Muscle layer of colon (tissue), 2 donors: ENCODE data around the gene CXXC5.
"Not testable (repeated sequence)": the region's sequence is repeated elsewhere in the genome, so short reads cannot be mapped to it uniquely, and the experiment has no call there.

ENCODE experiments used
- H3K27ac ChIP-seq: one replicate; pipeline ENCODE4 v1.7.0; 2013; ENCODE audit warnings: low read depth, mild to moderate bottlenecking, low read length, moderate library complexity
- H3K27me3 ChIP-seq, 2 donors: one replicate each; pipeline ENCODE4 v1.7.0; 2013; ENCODE audit warnings: low read length in 2 of 2, mild to moderate bottlenecking in 2 of 2; ENCODE audit not compliant: insufficient read depth in 2 of 2, control insufficient read depth in 1 of 2
- H3K36me3 ChIP-seq: one replicate; pipeline ENCODE4 v1.7.0; 2013; ENCODE audit warnings: mild to moderate bottlenecking, low read length; ENCODE audit not compliant: insufficient read depth
- H3K4me1 ChIP-seq: one replicate; pipeline ENCODE4 v1.7.0; 2013; ENCODE audit warnings: mild to moderate bottlenecking, low read length; ENCODE audit not compliant: insufficient read depth
- H3K4me3 ChIP-seq, 2 donors: one replicate each; pipeline ENCODE4 v1.7.0; 2013; ENCODE audit warnings: low read length in 2 of 2, low read depth in 1 of 2, mild to moderate bottlenecking in 1 of 2, moderate library complexity in 1 of 2
- H3K9ac ChIP-seq: one replicate; pipeline ENCODE4 v1.7.0; 2013; ENCODE audit warnings: low read length
- H3K9me3 ChIP-seq: one replicate; pipeline ENCODE4 v1.7.0; 2013; ENCODE audit warnings: mild to moderate bottlenecking, low read length
- donor health status: abdominal sarcoma.
- donor health status: Adenocarcinoma of cecum.

Gene CXXC5

GRCh38 chr5:139718403-139718802, 70.3 kb downstream of the CXXC5 start:
- not testable (repeated sequence) for H3K9me3 ChIP-seq, H3K9ac ChIP-seq, H3K27ac ChIP-seq, H3K4me1 ChIP-seq, H3K4me3 ChIP-seq, H3K36me3 ChIP-seq, H3K27me3 ChIP-seq

GRCh38 chr5:139719970-139720369, 71.8 kb downstream of the CXXC5 start:
- H3K27me3 ChIP-seq, H3K4me3 ChIP-seq, H3K9me3 ChIP-seq, H3K36me3 ChIP-seq, H3K4me1 ChIP-seq, H3K9ac ChIP-seq, H3K27ac ChIP-seq: not testable (repeated sequence)

GRCh38 chr5:139723986-139724587, 75.9 kb downstream of the CXXC5 start:
- Histone ChIP-seq H3K9ac (no peak overlapping the region), H3K9me3 (no peaks in the 10 kb centered on the region), H3K27me3 (no peaks in the 10 kb centered on the region)

GRCh38 chr5:139725073-139725830, 77.1 kb downstream of the CXXC5 start:
- H3K27me3 ChIP-seq: no peaks in the 10 kb centered on the region
- H3K9ac ChIP-seq: no peak overlapping the region
- no peaks in the 10 kb centered on the region for H3K9me3 ChIP-seq
- H3K4me1 ChIP-seq: peaks cover 3% of the 10 kb centered on the region
- H3K4me3 ChIP-seq: no peak overlapping the region
- no peak overlapping the region for H3K27ac ChIP-seq
- no peaks in the 10 kb centered on the region for H3K36me3 ChIP-seq

More at GRCh38 chr5:139723986-139724587, 75.9 kb downstream of the CXXC5 start:
- H3K4me1 ChIP-seq: peaks cover 3% of the 10 kb centered on the region
- no peak overlapping the region for H3K4me3 ChIP-seq
- H3K27ac ChIP-seq: no peak overlapping the region
- H3K36me3 ChIP-seq: no peaks in the 10 kb centered on the region

GRCh38 chr5:139726248-139726647, 78.1 kb downstream of the CXXC5 start:
- no peaks in the 10 kb centered on the region for H3K9me3 ChIP-seq
- H3K27me3 ChIP-seq: no peaks in the 10 kb centered on the region
- H3K27ac ChIP-seq: no peak overlapping the region
- H3K4me3 ChIP-seq: no peak overlapping the region
- H3K9ac ChIP-seq: no peak overlapping the region
- H3K36me3 ChIP-seq: no peaks in the 10 kb centered on the region
- H3K4me1 ChIP-seq: peaks cover 3% of the 10 kb centered on the region

GRCh38 chr5:139727615-139728014, 79.5 kb downstream of the CXXC5 start:
- H3K4me1 ChIP-seq, H3K36me3 ChIP-seq, H3K27ac ChIP-seq: not testable (repeated sequence)

GRCh38 chr5:139731281-139731680, 83.1 kb downstream of the CXXC5 start:
- no peaks in the 10 kb centered on the region for H3K9me3 ChIP-seq
- no peaks in the 10 kb centered on the region for H3K36me3 ChIP-seq
- H3K4me1 ChIP-seq: no peaks in the 10 kb centered on the region
- H3K9ac ChIP-seq: no peak overlapping the region
- no peaks in the 10 kb centered on the region for H3K27me3 ChIP-seq
- H3K4me3 ChIP-seq: no peak overlapping the region
- no peak overlapping the region for H3K27ac ChIP-seq

More at GRCh38 chr5:139727615-139728014, 79.5 kb downstream of the CXXC5 start:
- H3K9me3 ChIP-seq, H3K27me3 ChIP-seq, H3K9ac ChIP-seq, H3K4me3 ChIP-seq: not testable (repeated sequence)

- H3K27ac ChIP-seq: no peak overlapping the region
These were observed 83.9 kb downstream of the CXXC5 start for GRCh38 chr5:139732019-139732418.

GRCh38 chr5:139733010-139733688, 85.0 kb downstream of the CXXC5 start:
- Histone ChIP-seq H3K4me1 (no peaks in the 10 kb centered on the region), H3K36me3 (no peaks in the 10 kb centered on the region), H3K9me3 (no peaks in the 10 kb centered on the region), H3K4me3 (no peak overlapping the region), H3K27ac (no peak overlapping the region), H3K27me3 (no peaks in the 10 kb centered on the region), H3K9ac (no peak overlapping the region)

More at GRCh38 chr5:139732019-139732418, 83.9 kb downstream of the CXXC5 start:
- H3K9me3 ChIP-seq: no peaks in the 10 kb centered on the region
- no peaks in the 10 kb centered on the region for H3K27me3 ChIP-seq
- H3K4me3 ChIP-seq: no peak overlapping the region
- no peaks in the 10 kb centered on the region for H3K4me1 ChIP-seq
- H3K9ac ChIP-seq: no peak overlapping the region
- no peaks in the 10 kb centered on the region for H3K36me3 ChIP-seq
